Hypothalamus (tissue), 51 donors: ENCODE measurements around the gene SPRY1.

Experiments
- DNase-seq, 51 donors: peaks; one replicate each; lab custom pipeline; 2025; lab: John Stamatoyannopoulos, UW

SPRY1 gene

GRCh38 chr4:123378794-123379193 is 17.8 kb upstream of the SPRY1 start:
- DNase-seq = no peak

DNA sequence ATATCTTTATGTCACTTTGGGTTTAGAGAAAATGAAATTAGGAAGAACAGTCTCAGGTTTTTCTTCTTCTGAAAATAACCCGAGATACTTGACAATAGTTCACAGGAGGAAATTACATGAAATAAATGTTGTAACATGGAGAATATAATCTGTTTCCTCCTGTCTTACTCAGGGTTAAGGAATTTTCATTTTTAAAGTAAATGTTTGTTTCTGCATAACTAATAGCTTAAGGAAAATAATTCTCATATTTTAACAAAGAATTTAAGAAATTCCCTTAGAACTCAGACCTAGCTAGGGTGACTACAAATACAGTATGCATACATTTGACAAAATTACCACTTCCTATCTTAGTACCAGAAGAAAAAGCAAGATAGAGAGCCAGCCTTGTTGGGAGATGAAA is 17.2 kb upstream of the SPRY1 start:
- DNase-seq = no peak

GRCh38 chr4:123380728-123381716 is 15.6 kb upstream of the SPRY1 start:
- no peak for DNase-seq

- no peak for DNase-seq
Observed at GRCh38 chr4:123381996-123382395, 14.6 kb upstream of the SPRY1 start.

- DNase-seq = no peak
Observed at GRCh38 chr4:123383566-123383965, 13.0 kb upstream of the SPRY1 start.

- no peak for DNase-seq
Observed at GRCh38 chr4:123386609-123387008, 10.0 kb upstream of the SPRY1 start.

- DNase-seq = peak in 1 of 51 donors; percentile 3
Observed at GRCh38 chr4:123390846-123391456, 5.6 kb upstream of the SPRY1 start.

- no peak for DNase-seq
Observed at GRCh38 chr4:123393721-123394120, 2.9 kb upstream of the SPRY1 start.

DNA sequence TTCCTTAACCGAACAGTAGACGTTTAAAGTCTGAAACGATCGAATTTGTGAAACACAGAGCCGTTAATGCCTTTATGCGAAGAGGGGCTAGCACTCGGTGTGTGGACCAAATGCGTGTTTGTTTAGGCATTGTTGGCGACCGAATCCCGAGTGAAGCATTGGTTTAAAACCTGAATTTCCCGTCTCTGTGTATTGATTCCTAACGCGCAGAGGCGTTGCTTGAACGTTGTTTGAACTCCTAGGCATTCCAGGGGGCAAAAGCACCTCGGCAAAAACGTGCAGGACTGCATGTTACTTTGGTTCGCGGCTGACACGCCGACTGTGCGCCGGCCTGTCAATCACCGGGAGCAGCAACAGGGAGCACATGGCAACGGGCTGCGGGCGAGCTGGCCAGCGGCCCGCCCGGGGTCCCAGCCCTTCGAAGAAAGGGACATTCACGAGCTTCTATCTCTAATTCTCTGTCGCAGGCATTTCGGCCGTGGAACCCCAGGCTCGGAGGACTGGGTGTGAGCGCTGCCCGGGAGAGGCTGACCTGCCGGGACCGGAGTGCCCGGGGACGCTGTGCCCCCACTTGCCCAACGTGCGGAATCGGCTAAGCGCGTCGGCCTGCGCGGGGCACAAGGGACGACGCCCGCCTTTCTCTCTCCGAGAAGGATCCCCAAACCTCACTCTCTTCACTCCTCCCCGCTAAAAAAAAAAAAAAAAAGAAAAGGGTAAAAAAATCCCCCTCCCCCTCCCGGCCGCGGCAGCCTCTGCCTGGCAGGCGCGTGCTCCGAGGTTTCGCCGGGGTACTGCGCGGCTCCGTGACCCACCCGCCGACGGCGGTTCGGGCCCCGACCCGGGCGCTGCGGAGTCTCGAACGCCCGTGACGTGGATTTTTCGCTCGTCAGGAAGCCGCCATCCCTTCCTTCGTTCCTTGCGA is 810 bp downstream of the SPRY1 start:
- peak in 45 of 51 donors; percentile 6 to 72 (median 32) for DNase-seq

DNA sequence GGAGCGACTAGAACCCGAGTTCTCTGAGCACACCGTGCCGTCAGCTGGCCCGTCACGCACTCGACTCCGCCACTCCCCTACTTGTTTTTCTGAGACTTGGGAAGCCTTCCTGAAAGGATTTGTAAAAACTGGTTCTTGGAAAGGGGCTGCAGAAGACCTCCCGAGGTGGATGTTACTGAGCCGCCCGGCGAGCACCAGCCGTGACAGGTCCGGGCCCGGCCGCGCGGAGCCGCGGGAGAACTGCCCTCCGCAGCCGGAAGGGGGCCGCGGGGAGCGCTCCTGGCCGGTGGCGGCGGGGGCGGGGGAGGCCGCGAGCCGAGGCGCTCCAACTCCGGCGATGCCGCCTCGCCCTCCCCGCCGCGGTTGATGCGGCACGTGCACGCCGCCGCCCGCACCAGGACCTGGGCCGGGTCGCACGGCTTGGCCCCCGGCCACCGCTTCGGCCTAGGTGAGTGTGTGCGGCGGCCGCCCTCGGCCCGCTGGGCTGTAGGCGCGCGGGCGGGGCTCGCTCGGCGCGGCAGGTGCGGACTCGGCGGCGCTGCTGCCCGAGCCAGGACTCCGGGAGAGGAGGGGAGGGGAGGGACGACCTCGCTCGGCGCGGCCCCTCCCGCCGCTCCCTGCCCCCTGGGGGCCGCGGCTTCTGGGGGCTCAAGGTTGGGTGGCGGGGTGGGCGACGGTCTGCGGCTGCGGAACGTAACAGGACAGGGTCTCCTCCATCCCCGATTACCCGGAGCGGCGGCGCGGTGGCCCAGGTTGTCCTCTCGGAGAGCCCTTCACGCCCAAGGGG is 1.7 kb downstream of the SPRY1 start:
- peak in 49 of 51 donors; percentile 3 to 79 (median 47) for DNase-seq

- DNase-seq = peak in 45 of 51 donors; percentile 12 to 65 (median 40)
Observed at GRCh38 chr4:123398853-123399626, 2.4 kb downstream of the SPRY1 start.

- peak in 19 of 51 donors; percentile 9 to 65 (median 31) for DNase-seq
Observed at GRCh38 chr4:123399627-123400358, 3.2 kb downstream of the SPRY1 start.

DNA sequence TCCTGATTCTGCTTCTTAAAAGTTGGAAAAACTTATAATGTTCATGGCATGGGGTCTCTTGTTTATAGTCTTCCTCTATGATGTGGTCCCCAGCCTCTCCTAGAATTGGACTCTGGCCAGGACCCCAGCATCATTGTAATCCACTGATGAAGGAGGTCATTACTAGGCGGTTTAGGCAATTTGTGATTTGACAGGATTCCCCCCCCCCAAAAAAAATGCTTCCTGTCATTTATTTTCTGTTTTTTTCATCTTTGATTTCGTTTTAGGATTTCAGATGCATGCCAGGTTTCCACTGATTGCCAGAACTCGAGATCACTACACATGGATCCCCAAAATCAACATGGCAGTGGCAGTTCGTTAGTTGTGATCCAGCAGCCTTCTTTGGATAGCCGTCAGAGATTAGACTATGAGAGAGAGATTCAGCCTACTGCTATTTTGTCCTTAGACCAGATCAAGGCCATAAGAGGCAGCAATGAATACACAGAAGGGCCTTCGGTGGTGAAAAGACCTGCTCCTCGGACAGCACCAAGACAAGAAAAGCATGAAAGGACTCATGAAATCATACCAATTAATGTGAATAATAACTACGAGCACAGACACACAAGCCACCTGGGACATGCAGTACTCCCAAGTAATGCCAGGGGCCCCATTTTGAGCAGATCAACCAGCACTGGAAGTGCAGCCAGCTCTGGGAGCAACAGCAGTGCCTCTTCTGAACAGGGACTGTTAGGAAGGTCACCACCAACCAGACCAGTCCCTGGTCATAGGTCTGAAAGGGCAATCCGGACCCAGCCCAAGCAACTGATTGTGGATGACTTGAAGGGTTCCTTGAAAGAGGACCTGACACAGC is 4.9 kb downstream of the SPRY1 start:
- DNase-seq = peak in 2 of 51 donors; percentile 1 to 5

- no peak for DNase-seq
Observed at GRCh38 chr4:123402121-123402465, 5.5 kb downstream of the SPRY1 start.

GRCh38 chr4:123403080-123403604 is 6.5 kb downstream of the SPRY1 start:
- DNase-seq = no peak

DNA sequence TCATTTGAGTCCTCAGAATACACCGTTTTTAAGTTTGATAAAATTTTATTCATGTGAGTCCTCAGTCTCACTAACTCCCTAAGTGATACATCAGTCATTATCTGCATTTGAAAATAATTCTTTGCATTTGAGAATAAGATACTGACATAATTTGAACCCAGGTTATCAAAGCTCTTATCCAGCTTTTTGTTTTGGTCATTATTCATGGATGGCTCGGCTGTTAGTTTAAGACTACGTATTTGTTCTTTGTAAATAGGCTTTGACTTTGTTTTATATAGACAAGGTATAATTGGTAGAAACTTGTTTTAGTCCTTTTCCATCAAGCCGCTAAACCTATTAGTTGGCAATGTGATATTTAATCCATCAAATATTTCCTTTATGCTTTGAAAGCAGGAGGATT is 7.9 kb downstream of the SPRY1 start:
- DNase-seq = no peak

- DNase-seq = no peak
Observed at GRCh38 chr4:123405267-123405865, 8.8 kb downstream of the SPRY1 start.
